A673 (cell line): ENCODE data around the gene B3GALT6.

Source experiments
- CTCF ChIP-seq: fragments of 300-800, 200-600 bp; sonication (generic); conservative IDR thresholded peaks from 2 replicates; pipeline ENCODE4 v1.5.1; 2017; ENCODE audit warnings: low read depth, mild to moderate bottlenecking, antibody characterized with exemption, low read length, moderate library complexity, mixed read lengths
- EZH2 ChIP-seq: fragments of 200-600 bp; sonication (generic); IDR thresholded peaks from 2 replicates; pipeline ENCODE4 v1.6.1; 2017; ENCODE audit warnings: borderline replicate concordance, low read depth, mild to moderate bottlenecking, mixed read lengths, antibody characterized with exemption, low read length; ENCODE audit not compliant: poor library complexity, severe bottlenecking

GRCh38 chr1:1210726-1211540 is 21.1 kb upstream of the B3GALT6 start:
- no peak for TF ChIP-seq CTCF
- TF ChIP-seq EZH2 = no peak
